Right lobe of liver (tissue), 6 donors: ENCODE data around the gene RAB6C. TPM values are rescaled to one million over a fixed set of nuclear protein-coding genes. Genes with fewer than 3 reads are reported as not detected.
"Not testable (repeated sequence)": the region's sequence is repeated elsewhere in the genome, so short reads cannot be mapped to it uniquely, and the experiment has no call there.

Experiments
- ATAC-seq, 4 donors: fragments of 200-7000 bp; cut with Tn5 transposase; one replicate each; pipeline ENCODE4 v1.9.1; 2020; ENCODE audit warnings: mild to moderate bottlenecking in 4 of 4, moderate library complexity in 4 of 4
- DNase-seq, 3 donors: peaks; one replicate each; pipeline ENCODE4 v3.0.0-alpha.2; 2020
- H3K27ac ChIP-seq, 3 donors: fragments of 200-600 bp; one replicate each; pipeline ENCODE4 v1.8.0; 2022
- H3K27me3 ChIP-seq, 2 donors: fragments of 200-600 bp; one replicate each; pipeline ENCODE4 v1.8.0; 2022
- H3K36me3 ChIP-seq, 4 donors: fragments of 200-600 bp; sonication (generic) in 1 of 4; one replicate each; pipeline versions ENCODE4 v1.5.1 to v1.8.0; 2017 to 2022; ENCODE audit warnings: control low read depth in 1 of 4
- H3K4me1 ChIP-seq, 4 donors: fragments of 200-600 bp; sonication (generic) in 1 of 4; one replicate each; pipeline versions ENCODE4 v1.5.1 to v1.8.0; 2017 to 2022; ENCODE audit warnings: control low read depth in 1 of 4
- H3K4me3 ChIP-seq, 3 donors: fragments of 200-600 bp; one replicate each; pipeline ENCODE4 v1.8.0; 2022
- H3K9me3 ChIP-seq, 4 donors: fragments of 200-600 bp; sonication (generic) in 1 of 4; one replicate each; pipeline versions ENCODE4 v1.5.1 to v1.8.0; 2017 to 2022; ENCODE audit warnings: control low read depth in 1 of 4
- CTCF ChIP-seq, 4 donors: fragments of 200-600 bp in 3 of 4; fragments of 450-650 bp in 1 of 4; IDR thresholded peaks; one replicate each; pipeline versions ENCODE4 v1.5.1 to v1.8.0; 2016 to 2022; ENCODE audit warnings: antibody characterized with exemption in 4 of 4, mild to moderate bottlenecking in 2 of 4
- POLR2A ChIP-seq: fragments of 450-650 bp; IDR thresholded peaks from one replicate; pipeline ENCODE4 v1.6.1; 2017; ENCODE audit warnings: antibody characterized with exemption, mild to moderate bottlenecking
- WGBS: methylation state at CpG from one replicate; pipeline ENCODE4 v1.1.6; 2018; ENCODE audit warnings: low coverage, low lambda C conversion rate; ENCODE audit not compliant: insufficient coverage; ENCODE audit errors: missing lambda C conversion rate; 5-methylcytosine and 5-hydroxymethylcytosine counted together
- intact Hi-C, 2 donors: fragments of 100-400 bp; cut with DNase I; formaldehyde crosslinking; loops; one replicate each; pipeline versions ENCODE4 v1.11.2 to v1.14.1; 2022
- total RNA-seq, 6 experiments: library from RNA; depleted of rRNA in 2 of 6; stranded (reverse); fragments of >200 nt in 2 of 6; fragmentation: NEBNext Ultra II Directional in 3 of 6; extraction: Animal tissue kit (Norgen Biotek cat#: 25700) in 3 of 6; gene quantifications; one replicate each; pipeline versions ENCODE4 v1.1.0 to v1.2.4, GENCODE V29; 2016 to 2023
- donor health status: DM: no; HTN: yes; CAD: no.
- donor health status: DM: no; HTN: no; CAD: no.
- donor health status: DM: no; HTN: no; CAD: no.
- donor health status: DM: no; HTN: yes; CAD: no.
- donor health status: DM: no; HTN: yes; CAD: no.

The RAB6C gene
- total RNA-seq, 6 experiments from 2014 or later, result not detected

DNA sequence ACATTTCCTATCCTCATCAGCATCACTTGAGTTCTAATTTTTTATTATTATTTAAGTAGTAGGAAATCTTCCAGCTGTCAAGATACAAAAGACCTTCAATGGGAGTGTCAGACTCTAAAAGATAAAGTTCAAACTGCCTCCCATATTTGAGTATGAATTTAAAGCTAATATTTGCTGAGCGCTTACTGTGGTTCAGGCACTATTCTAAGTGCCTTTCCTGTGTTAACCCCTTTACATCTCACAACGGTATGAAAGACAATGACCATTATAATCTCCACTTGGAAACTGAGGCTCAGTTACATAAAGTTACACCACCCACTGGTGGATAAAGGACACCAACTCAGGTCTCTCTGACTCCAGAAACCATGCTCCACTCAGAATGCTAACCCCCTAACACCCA lies 39.9 kb downstream of the RAB6C start:
- intact Hi-C loops, result no loop called here
- TF ChIP-seq CTCF (IDR thresholded peaks at IDR 0.05), result no peak
- TF ChIP-seq POLR2A, result no peak
- H3K36me3 ChIP-seq, result no peaks in the 10 kb centered on the region
- H3K4me3 ChIP-seq, result no peak overlapping the region
- no peak overlapping the region for H3K27ac ChIP-seq
- 27% methylated on average over 2 of the region's 2 CpGs for WGBS
- no peaks in the 10 kb centered on the region for H3K9me3 ChIP-seq
- ATAC-seq (no peak), DNase-seq (no peak)
- H3K27me3 ChIP-seq, result no peaks in the 10 kb centered on the region
- H3K4me1 ChIP-seq, result no peaks in the 10 kb centered on the region

- H3K27ac ChIP-seq, DNase-seq, H3K4me3 ChIP-seq, ATAC-seq, intact Hi-C loops, H3K27me3 ChIP-seq, H3K9me3 ChIP-seq, H3K4me1 ChIP-seq, H3K36me3 ChIP-seq: not testable (repeated sequence)
- 7% methylated on average over 1 of the region's 1 CpG for WGBS
Measured at GRCh38 chr2:130020069-130020468, 40.6 kb downstream of the RAB6C start.

DNA sequence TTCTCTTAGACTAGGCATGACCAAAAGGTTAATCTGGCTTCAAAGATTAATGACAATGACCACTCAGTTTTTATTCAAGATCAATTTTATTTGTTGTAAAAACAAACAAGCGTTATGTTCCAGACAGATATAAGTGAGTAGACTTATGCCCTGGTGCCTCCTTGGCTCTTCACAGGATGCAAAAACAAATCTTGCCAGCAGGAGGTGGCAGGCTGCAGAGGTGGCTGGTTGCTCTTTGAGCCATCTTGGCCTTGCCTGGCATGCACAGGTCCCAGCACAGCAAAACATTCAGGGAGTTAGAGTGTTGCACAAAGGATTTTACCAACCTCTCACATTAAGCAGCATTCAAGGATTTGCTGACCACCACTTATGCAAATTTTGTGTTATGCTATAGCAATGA lies 46.5 kb downstream of the RAB6C start:
- H3K27ac ChIP-seq, intact Hi-C loops, DNase-seq, H3K4me3 ChIP-seq, ATAC-seq, H3K27me3 ChIP-seq, H3K9me3 ChIP-seq, H3K4me1 ChIP-seq, H3K36me3 ChIP-seq: not testable (repeated sequence)
- 71% methylated on average over 1 of the region's 1 CpG for WGBS

Other genes starting within 250 kb of the RAB6C start
- not detected for gene POTEF, start 149.6 kb downstream of the RAB6C start, total RNA-seq
- gene CCDC74B, start 165.4 kb downstream of the RAB6C start, total RNA-seq, result under 1 TPM in 3 of 6 experiments, not detected in 3; 0.19 to 0.74 (median 0.26) TPM
- 10 to 100 TPM; 19.0 to 24.3 (median 21.6) TPM for gene SMPD4, start 201.9 kb downstream of the RAB6C start, total RNA-seq
- gene MZT2B, start 202.6 kb downstream of the RAB6C start, total RNA-seq, result 100 to 1,000 TPM in 2 of 6 experiments, 10 to 100 TPM in 4; 69.5 to 125 (median 89.1) TPM
- gene TUBA3E, start 218.8 kb downstream of the RAB6C start, total RNA-seq, result not detected